Activated CD8-positive, alpha-beta T cell treated with anti-CD3 and anti-CD28 coated beads, Interleukin-2, amount 10 ng/mL, durations not matched to agents 7 days and 5 days (primary cell): Measurements from ENCODE around the gene HPRT1. TPM values are rescaled to one million over a fixed set of nuclear protein-coding genes. Genes with fewer than 3 reads are reported as not detected.

Experiments used
- ATAC-seq: fragments of 150-1000 bp; cut with Tn5 transposase; one replicate; pipeline ENCODE4 v1.10.0; 2021; ENCODE audit warnings: moderate library complexity
- CTCF ChIA-PET: fragments of 350-600 bp; sonication (Branson Sonifier 250); formaldehyde crosslinking; loops from one replicate; lab custom pipeline; 2021; ENCODE audit warnings: antibody characterized with exemption; lab: Charles Lee
- POLR2A ChIA-PET: fragments of 350-600 bp; sonication (Branson Sonifier 250); formaldehyde crosslinking; loops from one replicate; lab custom pipeline; 2021; ENCODE audit warnings: antibody characterized with exemption; lab: Charles Lee
- DNase-seq: peaks from one replicate; pipeline ENCODE4 v3.0.0-alpha.2; 2020
- H3K27ac Mint-ChIP-seq: one replicate; pipeline ENCODE4 v1.8.0; 2021; ENCODE audit warnings: mild to moderate bottlenecking, mixed read lengths
- H3K27me3 Mint-ChIP-seq: one replicate; pipeline ENCODE4 v1.8.0; 2021; ENCODE audit warnings: low read depth, mixed read lengths
- H3K36me3 Mint-ChIP-seq: one replicate; pipeline ENCODE4 v1.8.0; 2021; ENCODE audit warnings: low read depth, mixed read lengths
- H3K4me1 Mint-ChIP-seq: one replicate; pipeline ENCODE4 v1.8.0; 2021; ENCODE audit warnings: low read depth, mixed read lengths
- H3K4me3 Mint-ChIP-seq: one replicate; pipeline ENCODE4 v1.8.0; 2021; ENCODE audit warnings: mild to moderate bottlenecking, mixed read lengths
- H3K9me3 Mint-ChIP-seq: one replicate; pipeline ENCODE4 v1.8.0; 2022; ENCODE audit warnings: mixed read lengths; ENCODE audit not compliant: insufficient read depth
- total RNA-seq, 2 experiments: library from RNA; stranded (reverse); gene quantifications; one replicate each; pipeline ENCODE4 v1.2.3, GENCODE V29; 2021

HPRT1 gene
- total RNA-seq, 2 experiments from 2014 or later: 96.8 to 103 TPM

GRCh38 chrX:134526399-134526798 lies 66.4 kb downstream of the HPRT1 start:
- no peak for DNase-seq
- CTCF ChIA-PET: interaction anchor here (1.7 kb wide), 1 partner anchor 238 kb away, joined by 6 read pairs; no protein-coding TSS in a partner anchor
- H3K36me3 Mint-ChIP-seq: no peaks in the 10 kb centered on the region
- H3K4me3 Mint-ChIP-seq: no peak overlapping the region
- no peaks in the 10 kb centered on the region for H3K27me3 Mint-ChIP-seq
- POLR2A ChIA-PET: no interaction called here
- H3K4me1 Mint-ChIP-seq: peaks cover 8% of the 10 kb centered on the region
- H3K27ac Mint-ChIP-seq: no peak overlapping the region
- no peaks in the 10 kb centered on the region for H3K9me3 Mint-ChIP-seq
- ATAC-seq: no peak

GRCh38 chrX:134528960-134529359 lies 69.0 kb downstream of the HPRT1 start:
- ATAC-seq (no peak), DNase-seq (no peak)
- CTCF ChIA-PET: no interaction called here
- Mint-ChIP-seq H3K36me3 (no peaks in the 10 kb centered on the region), H3K4me1 (peaks cover 1% of the 10 kb centered on the region), H3K9me3 (no peaks in the 10 kb centered on the region), H3K27me3 (no peaks in the 10 kb centered on the region), H3K27ac (no peak overlapping the region), H3K4me3 (no peak overlapping the region)
- POLR2A ChIA-PET: no interaction called here

- Mint-ChIP-seq H3K36me3 (no peaks in the 10 kb centered on the region), H3K9me3 (no peaks in the 10 kb centered on the region), H3K4me1 (peaks cover 1% of the 10 kb centered on the region), H3K27ac (no peak overlapping the region), H3K4me3 (no peak overlapping the region), H3K27me3 (no peaks in the 10 kb centered on the region)
- ChIA-PET CTCF (no interaction called here), POLR2A (no interaction called here)
- ATAC-seq (no peak), DNase-seq (no peak)
Observed at GRCh38 chrX:134529481-134529880, 69.5 kb downstream of the HPRT1 start.

- no peaks in the 10 kb centered on the region for H3K36me3 Mint-ChIP-seq
- no peak for ATAC-seq
- H3K4me3 Mint-ChIP-seq: no peak overlapping the region
- no peaks in the 10 kb centered on the region for H3K27me3 Mint-ChIP-seq
- peaks cover 1% of the 10 kb centered on the region for H3K4me1 Mint-ChIP-seq
- H3K9me3 Mint-ChIP-seq: no peaks in the 10 kb centered on the region
- POLR2A ChIA-PET: interaction anchor here (0.6 kb wide), 1 partner anchor 368 kb away, joined by 3 read pairs; no protein-coding TSS in a partner anchor
- DNase-seq: no peak
- H3K27ac Mint-ChIP-seq: no peak overlapping the region
- CTCF ChIA-PET: no interaction called here
Observed at GRCh38 chrX:134530845-134531244, 70.9 kb downstream of the HPRT1 start.

GRCh38 chrX:134533352-134533751 lies 73.4 kb downstream of the HPRT1 start:
- Mint-ChIP-seq H3K4me1 (peaks cover 1% of the 10 kb centered on the region), H3K27me3 (no peaks in the 10 kb centered on the region), H3K27ac (no peak overlapping the region), H3K4me3 (no peak overlapping the region), H3K9me3 (no peaks in the 10 kb centered on the region), H3K36me3 (no peaks in the 10 kb centered on the region)
- ChIA-PET POLR2A (no interaction called here), CTCF (no interaction called here)
- no peak for ATAC-seq
- no peak for DNase-seq

- Mint-ChIP-seq H3K9me3 (no peaks in the 10 kb centered on the region), H3K27ac (no peak overlapping the region), H3K27me3 (no peaks in the 10 kb centered on the region), H3K4me1 (no peaks in the 10 kb centered on the region), H3K36me3 (no peaks in the 10 kb centered on the region), H3K4me3 (no peak overlapping the region)
- CTCF ChIA-PET: no interaction called here
- ATAC-seq (no peak), DNase-seq (no peak)
- POLR2A ChIA-PET: no interaction called here
Observed at GRCh38 chrX:134533952-134534351, 74.0 kb downstream of the HPRT1 start.

- DNase-seq (no peak), ATAC-seq (no peak)
- Mint-ChIP-seq H3K27ac (no peak overlapping the region), H3K4me3 (no peak overlapping the region), H3K4me1 (peaks cover 6% of the 10 kb centered on the region), H3K9me3 (no peaks in the 10 kb centered on the region), H3K27me3 (no peaks in the 10 kb centered on the region), H3K36me3 (no peaks in the 10 kb centered on the region)
- CTCF ChIA-PET: no interaction called here
- POLR2A ChIA-PET: no interaction called here
Observed at GRCh38 chrX:134537179-134537955, 77.4 kb downstream of the HPRT1 start.

GRCh38 chrX:134538316-134538715 lies 78.4 kb downstream of the HPRT1 start:
- ChIA-PET CTCF (no interaction called here), POLR2A (no interaction called here)
- H3K4me3 Mint-ChIP-seq: no peak overlapping the region
- H3K27me3 Mint-ChIP-seq: no peaks in the 10 kb centered on the region
- no peak for ATAC-seq
- H3K36me3 Mint-ChIP-seq: no peaks in the 10 kb centered on the region
- H3K4me1 Mint-ChIP-seq: peaks cover 15% of the 10 kb centered on the region
- H3K9me3 Mint-ChIP-seq: no peaks in the 10 kb centered on the region
- DNase-seq: no peak
- H3K27ac Mint-ChIP-seq: no peak overlapping the region

GRCh38 chrX:134541906-134542305 lies 81.9 kb downstream of the HPRT1 start:
- DNase-seq (no peak), ATAC-seq (no peak)
- ChIA-PET POLR2A (no interaction called here), CTCF (interaction anchor here (1.2 kb wide), 1 partner anchor 222 kb away, joined by 3 read pairs; no protein-coding TSS in a partner anchor)
- peaks cover 8% of the 10 kb centered on the region for H3K27me3 Mint-ChIP-seq
- peaks cover 6% of the 10 kb centered on the region for H3K36me3 Mint-ChIP-seq
- H3K27ac Mint-ChIP-seq: no peak overlapping the region
- H3K4me1 Mint-ChIP-seq: peaks cover 19% of the 10 kb centered on the region
- no peaks in the 10 kb centered on the region for H3K9me3 Mint-ChIP-seq
- no peak overlapping the region for H3K4me3 Mint-ChIP-seq

GRCh38 chrX:134542485-134542884 lies 82.5 kb downstream of the HPRT1 start:
- ChIA-PET POLR2A (no interaction called here), CTCF (interaction anchor here (1.2 kb wide), 1 partner anchor 221 kb away, joined by 3 read pairs; no protein-coding TSS in a partner anchor)
- H3K36me3 Mint-ChIP-seq: peaks cover 9% of the 10 kb centered on the region
- no peak overlapping the region for H3K4me3 Mint-ChIP-seq
- peak overlapping the region; percentile 66 for H3K27ac Mint-ChIP-seq
- H3K4me1 Mint-ChIP-seq: peaks cover 21% of the 10 kb centered on the region
- ATAC-seq: no peak
- DNase-seq: peak; percentile 33
- H3K9me3 Mint-ChIP-seq: no peaks in the 10 kb centered on the region
- peaks cover 9% of the 10 kb centered on the region for H3K27me3 Mint-ChIP-seq

- no peaks in the 10 kb centered on the region for H3K9me3 Mint-ChIP-seq
- ChIA-PET POLR2A (no interaction called here), CTCF (interaction anchor here (1.2 kb wide), 1 partner anchor 221 kb away, joined by 3 read pairs; no protein-coding TSS in a partner anchor)
- peaks cover 9% of the 10 kb centered on the region for H3K36me3 Mint-ChIP-seq
- peaks cover 27% of the 10 kb centered on the region for H3K4me1 Mint-ChIP-seq
- H3K27me3 Mint-ChIP-seq: peaks cover 9% of the 10 kb centered on the region
- H3K27ac Mint-ChIP-seq: no peak overlapping the region
- DNase-seq: no peak
- ATAC-seq: no peak
- no peak overlapping the region for H3K4me3 Mint-ChIP-seq
Observed at GRCh38 chrX:134543288-134543687, 83.3 kb downstream of the HPRT1 start.

- H3K27ac Mint-ChIP-seq: no peak overlapping the region
- H3K36me3 Mint-ChIP-seq: peaks cover 9% of the 10 kb centered on the region
- DNase-seq (no peak), ATAC-seq (no peak)
- ChIA-PET POLR2A (no interaction called here), CTCF (no interaction called here)
- H3K9me3 Mint-ChIP-seq: no peaks in the 10 kb centered on the region
- peaks cover 30% of the 10 kb centered on the region for H3K4me1 Mint-ChIP-seq
- no peak overlapping the region for H3K4me3 Mint-ChIP-seq
- H3K27me3 Mint-ChIP-seq: peaks cover 9% of the 10 kb centered on the region
Observed at GRCh38 chrX:134544135-134544512, 84.2 kb downstream of the HPRT1 start.
